ENCODE data around the gene HDAC9. TPM values are rescaled to one million over a fixed set of nuclear protein-coding genes. Genes with fewer than 3 reads are reported as not detected.
A peak's percentile ranks its signal among the peaks of the same experiment; 100 is the strongest.

The HDAC9 gene
- total and polyA plus RNA-seq, 4 donors, result 2.2 to 41.0 (median 4.1) TPM

- Histone ChIP-seq H3K4me3 (no peak overlapping the region), H3K36me3 (ENCODE audit: control insufficient read depth in 4 of 4, insufficient read depth in 4 of 4, low read length in 4 of 4) (peaks cover 0 to 5% (median 0%) of the 10 kb centered on the region in 4 donors), H3K9me3 (ENCODE audit: control insufficient read depth in 4 of 4, insufficient read depth in 3 of 4, low read length in 3 of 4) (no peaks in the 10 kb centered on the region), H3K27me3 (ENCODE audit: control insufficient read depth in 3 of 3, insufficient read depth in 3 of 3, low read length in 2 of 3) (no peaks in the 10 kb centered on the region), H3K4me1 (ENCODE audit: control insufficient read depth in 5 of 5, insufficient read depth in 5 of 5, low read length in 5 of 5) (peaks cover 0 to 2% (median 0%) of the 10 kb centered on the region in 5 donors), H3K9ac (ENCODE audit: insufficient read depth in 1 of 2, low read length in 2 of 2) (no peak overlapping the region), H3K27ac (ENCODE audit: low read depth in 1 of 2, low read length in 1 of 2) (no peak overlapping the region)
- ATAC-seq (ENCODE audit: insufficient read depth, low FRiP score) (no peak), DNase-seq (no peak)
- no peak for TF ChIP-seq CTCF (IDR thresholded peaks at IDR 0.05; ENCODE audit: control extremely low read depth, extremely low read depth)
- 94 to 100% methylated on average over 1 of the region's 1 CpG for WGBS, 2 donors
Observed at GRCh38 chr7:18548534-18548933, 53.0 kb downstream of the HDAC9 start.

GRCh38 chr7:18550574-18550973, 55.0 kb downstream of the HDAC9 start:
- 94 to 97% methylated on average over 1 of the region's 1 CpG for WGBS, 2 donors
- Histone ChIP-seq H3K27ac (ENCODE audit: low read depth in 1 of 2, low read length in 1 of 2) (no peak overlapping the region), H3K4me1 (ENCODE audit: control insufficient read depth in 5 of 5, insufficient read depth in 5 of 5, low read length in 5 of 5) (peaks cover 0 to 2% (median 0%) of the 10 kb centered on the region in 5 donors), H3K27me3 (ENCODE audit: control insufficient read depth in 3 of 3, insufficient read depth in 3 of 3, low read length in 2 of 3) (no peaks in the 10 kb centered on the region), H3K9ac (ENCODE audit: insufficient read depth in 1 of 2, low read length in 2 of 2) (no peak overlapping the region), H3K36me3 (ENCODE audit: control insufficient read depth in 4 of 4, insufficient read depth in 4 of 4, low read length in 4 of 4) (peaks cover 0 to 2% (median 0%) of the 10 kb centered on the region in 4 donors), H3K9me3 (ENCODE audit: control insufficient read depth in 4 of 4, insufficient read depth in 3 of 4, low read length in 3 of 4) (no peaks in the 10 kb centered on the region), H3K4me3 (no peak overlapping the region)
- DNase-seq (no peak), ATAC-seq (ENCODE audit: insufficient read depth, low FRiP score) (no peak)
- no peak for TF ChIP-seq CTCF (IDR thresholded peaks at IDR 0.05; ENCODE audit: control extremely low read depth, extremely low read depth)

DNA sequence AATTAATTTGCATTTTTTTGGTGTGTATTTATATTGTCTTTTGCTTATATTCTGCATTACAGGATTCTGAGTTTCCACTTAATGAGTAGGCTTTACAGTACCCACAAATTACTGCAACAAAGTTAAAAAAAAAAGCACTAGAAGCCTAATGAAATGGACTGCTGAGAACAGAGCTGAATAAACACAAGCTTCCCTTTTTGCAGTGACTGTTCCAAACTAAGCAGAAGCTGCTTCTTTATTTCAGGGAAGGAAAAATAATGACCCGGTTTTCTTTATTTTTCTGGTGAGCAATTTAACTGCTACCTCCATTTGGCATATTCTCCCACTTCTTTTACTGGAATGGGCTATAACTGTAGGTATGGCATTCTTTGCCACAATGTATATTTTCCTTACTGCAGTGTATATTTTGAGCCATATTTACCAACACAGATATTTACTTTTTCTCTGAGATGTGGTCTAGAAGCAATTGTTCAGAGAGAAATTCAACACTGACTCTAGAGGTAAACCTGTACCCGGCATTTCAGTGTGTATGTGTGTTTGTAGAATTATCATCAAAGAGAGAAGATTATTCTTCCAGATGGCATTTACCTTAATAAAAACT, 56.9 kb downstream of the HDAC9 start:
- H3K9ac ChIP-seq (ENCODE audit: insufficient read depth in 1 of 2, low read length in 2 of 2), result no peak overlapping the region
- no peak for ATAC-seq (ENCODE audit: insufficient read depth, low FRiP score)
- no peaks in the 10 kb centered on the region for H3K9me3 ChIP-seq (ENCODE audit: control insufficient read depth in 4 of 4, insufficient read depth in 3 of 4, low read length in 3 of 4)
- no peaks in the 10 kb centered on the region for H3K36me3 ChIP-seq (ENCODE audit: control insufficient read depth in 4 of 4, insufficient read depth in 4 of 4, low read length in 4 of 4)
- no peak overlapping the region for H3K4me3 ChIP-seq
- WGBS, 2 donors, result 15 to 28% methylated on average over 2 of the region's 2 CpGs
- H3K4me1 ChIP-seq (ENCODE audit: control insufficient read depth in 5 of 5, insufficient read depth in 5 of 5, low read length in 5 of 5), result peaks cover 0 to 2% (median 0%) of the 10 kb centered on the region in 5 donors
- H3K27ac ChIP-seq (ENCODE audit: low read depth in 1 of 2, low read length in 1 of 2), result peak overlapping the region in 1 of 2 donors; percentile 0
- no peaks in the 10 kb centered on the region for H3K27me3 ChIP-seq (ENCODE audit: control insufficient read depth in 3 of 3, insufficient read depth in 3 of 3, low read length in 2 of 3)
- TF ChIP-seq CTCF (IDR thresholded peaks at IDR 0.05; ENCODE audit: control extremely low read depth, extremely low read depth), result no peak
- DNase-seq, result no peak
